K562 (cell line): ENCODE data around the gene TULP1. TPM values are rescaled to one million over a fixed set of nuclear protein-coding genes. Genes with fewer than 3 reads are reported as not detected.

ENCODE experiments used
- ASH1L ChIP-seq: fragments of 450-650 bp; IDR thresholded peaks from 2 replicates; pipeline ENCODE4 v1.6.1; 2018; ENCODE audit warnings: borderline replicate concordance, mild to moderate bottlenecking, low read depth; ENCODE audit not compliant: partially characterized antibody
- CBFA2T3 ChIP-seq: fragments of 450-650 bp; IDR thresholded peaks from 2 replicates; pipeline ENCODE4 v1.6.1; 2017
- CCAR2 ChIP-seq: fragments of 200-400 bp; formaldehyde crosslinking; IDR thresholded peaks from 2 replicates; pipeline ENCODE4 v1.6.1; 2017; ENCODE audit warnings: mild to moderate bottlenecking, low read depth, low read length
- DACH1 ChIP-seq: fragments of 450-650 bp; IDR thresholded peaks from 2 replicates; pipeline ENCODE4 v1.6.1; 2018; ENCODE audit not compliant: partially characterized antibody
- ETS2 ChIP-seq: IDR thresholded peaks from 2 replicates; pipeline ENCODE4 v1.6.1; 2016; ENCODE audit warnings: borderline replicate concordance, missing genetic modification characterization, mild to moderate bottlenecking, moderate library complexity, missing compliant biosample characterization; ENCODE audit not compliant: poor library complexity, severe bottlenecking
- HNRNPH1 ChIP-seq: fragments of 200-400 bp; formaldehyde crosslinking; optimal IDR thresholded peaks from 2 replicates; pipeline ENCODE3; 2017; ENCODE audit warnings: low read depth, mild to moderate bottlenecking, low read length, moderate library complexity
- NFIC ChIP-seq: fragments of 450-650 bp; IDR thresholded peaks from 2 replicates; pipeline ENCODE4 v1.6.1; 2017; ENCODE audit warnings: mild to moderate bottlenecking, inconsistent platforms
- NR4A1 ChIP-seq, 2 experiments: fragments of 250-450 bp in 1 of 2; fragments of 450-650 bp in 1 of 2; sonication (Bioruptor Pico) in 1 of 2; IDR thresholded peaks; 2 replicates each; pipeline versions ENCODE4 v1.4.0 to v1.6.1; 2016 to 2020; ENCODE audit warnings: mild to moderate bottlenecking in 2 of 2, missing compliant biosample characterization in 1 of 2, missing genetic modification characterization in 1 of 2, moderate library complexity in 1 of 2
- RBM25 ChIP-seq: fragments of 200-400 bp; formaldehyde crosslinking; IDR thresholded peaks from 2 replicates; pipeline ENCODE4 v1.6.1; 2018; ENCODE audit warnings: low read length, low read depth, moderate library complexity; ENCODE audit not compliant: severe bottlenecking
- ZKSCAN3 ChIP-seq: fragments of 250-450 bp; sonication (Bioruptor Pico); IDR thresholded peaks from 2 replicates; pipeline ENCODE4 v1.4.0; 2020
- ZNF184 ChIP-seq: sonication (generic); formaldehyde crosslinking; IDR thresholded peaks from 2 replicates; pipeline ENCODE4 v1.5.0; 2020; ENCODE audit warnings: missing genetic modification reagents
- ZNF197 ChIP-seq: fragments of 200-800 bp; sonication (Bioruptor generic); IDR thresholded peaks from 2 replicates; pipeline ENCODE4 v1.6.1; 2016; ENCODE audit warnings: low read depth, missing genetic modification characterization, missing compliant biosample characterization
- ZNF695 ChIP-seq: fragments of 450-650 bp; formaldehyde crosslinking; IDR thresholded peaks from 2 replicates; pipeline ENCODE4 v1.4.0; 2020; ENCODE audit warnings: mild to moderate bottlenecking, moderate library complexity
- polyA plus RNA-seq, 8 experiments: library from polyadenylated mRNA; depleted of rRNA in 4 of 8; stranded (reverse) in 5 of 8; unstranded in 3 of 8; fragments of >200 nt; fragmentation: Nextera tagmentation in 2 of 8; fragmentation: Illumina TruSeq in 1 of 8; extraction: Ambion mirVana in 2 of 8; extraction: Trizol in 1 of 8; gene quantifications; 2 replicates each; pipeline versions ENCODE4 v1.2.1 to v1.2.3, GENCODE V29; 2011 to 2014; ENCODE audit warnings: inconsistent platforms in 1 of 8, missing spikeins in 1 of 8
- total RNA-seq, 7 experiments: library from RNA; depleted of rRNA in 6 of 7; stranded (reverse); fragments of >200 nt in 6 of 7; fragmentation: Illumina TruSeq in 2 of 7; extraction: Trizol in 2 of 7; gene quantifications; 2 replicates each; pipeline versions ENCODE4 v1.2.1 to v1.2.3, GENCODE V29; 2011 to 2021; ENCODE audit warnings: low replicate concordance in 1 of 7
- TF ChIP-seq, protein P1 (sequence below): sonication (generic); formaldehyde crosslinking; IDR thresholded peaks from 2 replicates; pipeline ENCODE4 v1.8.0; 2022; ENCODE audit warnings: mild to moderate bottlenecking, missing genetic modification reagents
- TF ChIP-seq, protein P2 (sequence below): fragments of 200-400 bp; formaldehyde crosslinking; IDR thresholded peaks from 2 replicates; pipeline ENCODE4 v1.6.1; 2017; ENCODE audit warnings: mild to moderate bottlenecking, low read depth, low read length, moderate library complexity
- TF ChIP-seq, protein P3 (sequence below): sonication (generic); formaldehyde crosslinking; IDR thresholded peaks from 2 replicates; pipeline ENCODE4 v1.8.1; 2023; ENCODE audit warnings: mild to moderate bottlenecking, missing genetic modification reagents
- TF ChIP-seq, protein P4 (sequence below): IDR thresholded peaks from 2 replicates; pipeline ENCODE4 v1.6.1; 2014; ENCODE audit warnings: antibody characterized with exemption

Gene TULP1
- total and polyA plus RNA-seq, 9 of the 15 experiments (the other 6 are each of a cell fraction or from before 2014, with no cell fraction given) = 0.06 to 0.17 (median 0.09) TPM; not detected in 6

DNA sequence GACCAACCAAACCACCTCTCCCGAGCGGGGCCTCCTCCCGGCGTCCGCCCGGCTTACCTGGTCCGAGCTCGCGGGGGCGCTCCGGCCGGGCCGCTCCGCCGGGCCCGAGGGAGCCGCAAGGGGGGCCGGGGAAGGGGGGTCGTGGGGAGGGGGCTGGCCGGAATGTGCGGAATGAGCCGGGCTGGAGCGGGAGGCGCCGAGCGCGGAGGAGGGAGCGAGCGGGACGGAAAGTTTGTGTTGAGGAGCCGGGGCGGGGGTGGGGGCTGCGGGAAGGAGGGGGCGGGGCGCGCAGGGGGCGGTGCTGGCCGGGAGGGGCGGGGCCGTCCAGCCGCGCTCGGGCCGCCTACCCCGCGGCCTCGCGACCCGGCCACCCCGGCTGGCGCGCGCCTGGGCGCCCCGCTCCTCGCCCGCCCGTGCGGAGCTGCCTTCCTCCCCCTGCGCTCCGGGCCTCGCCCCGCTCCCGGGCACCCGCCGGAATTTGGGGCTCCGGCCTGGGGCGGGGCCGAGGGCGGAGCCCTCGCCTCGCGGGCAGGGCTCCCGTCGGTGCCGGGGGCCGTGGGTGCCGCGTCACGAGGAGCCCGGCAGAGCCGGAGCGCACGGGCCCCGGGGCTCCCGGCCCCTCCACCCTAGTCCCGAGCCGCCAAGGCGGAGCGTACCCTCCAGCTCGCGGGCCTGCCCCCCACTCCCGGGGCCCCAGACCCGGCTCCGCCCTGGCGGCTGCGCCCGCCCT lies 15.7 kb downstream of the TULP1 start, which contains the start of gene TEAD3 (continued):
- TF ChIP-seq, protein P1, sequence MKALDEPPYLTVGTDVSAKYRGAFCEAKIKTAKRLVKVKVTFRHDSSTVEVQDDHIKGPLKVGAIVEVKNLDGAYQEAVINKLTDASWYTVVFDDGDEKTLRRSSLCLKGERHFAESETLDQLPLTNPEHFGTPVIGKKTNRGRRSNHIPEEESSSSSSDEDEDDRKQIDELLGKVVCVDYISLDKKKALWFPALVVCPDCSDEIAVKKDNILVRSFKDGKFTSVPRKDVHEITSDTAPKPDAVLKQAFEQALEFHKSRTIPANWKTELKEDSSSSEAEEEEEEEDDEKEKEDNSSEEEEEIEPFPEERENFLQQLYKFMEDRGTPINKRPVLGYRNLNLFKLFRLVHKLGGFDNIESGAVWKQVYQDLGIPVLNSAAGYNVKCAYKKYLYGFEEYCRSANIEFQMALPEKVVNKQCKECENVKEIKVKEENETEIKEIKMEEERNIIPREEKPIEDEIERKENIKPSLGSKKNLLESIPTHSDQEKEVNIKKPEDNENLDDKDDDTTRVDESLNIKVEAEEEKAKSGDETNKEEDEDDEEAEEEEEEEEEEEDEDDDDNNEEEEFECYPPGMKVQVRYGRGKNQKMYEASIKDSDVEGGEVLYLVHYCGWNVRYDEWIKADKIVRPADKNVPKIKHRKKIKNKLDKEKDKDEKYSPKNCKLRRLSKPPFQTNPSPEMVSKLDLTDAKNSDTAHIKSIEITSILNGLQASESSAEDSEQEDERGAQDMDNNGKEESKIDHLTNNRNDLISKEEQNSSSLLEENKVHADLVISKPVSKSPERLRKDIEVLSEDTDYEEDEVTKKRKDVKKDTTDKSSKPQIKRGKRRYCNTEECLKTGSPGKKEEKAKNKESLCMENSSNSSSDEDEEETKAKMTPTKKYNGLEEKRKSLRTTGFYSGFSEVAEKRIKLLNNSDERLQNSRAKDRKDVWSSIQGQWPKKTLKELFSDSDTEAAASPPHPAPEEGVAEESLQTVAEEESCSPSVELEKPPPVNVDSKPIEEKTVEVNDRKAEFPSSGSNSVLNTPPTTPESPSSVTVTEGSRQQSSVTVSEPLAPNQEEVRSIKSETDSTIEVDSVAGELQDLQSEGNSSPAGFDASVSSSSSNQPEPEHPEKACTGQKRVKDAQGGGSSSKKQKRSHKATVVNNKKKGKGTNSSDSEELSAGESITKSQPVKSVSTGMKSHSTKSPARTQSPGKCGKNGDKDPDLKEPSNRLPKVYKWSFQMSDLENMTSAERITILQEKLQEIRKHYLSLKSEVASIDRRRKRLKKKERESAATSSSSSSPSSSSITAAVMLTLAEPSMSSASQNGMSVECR = no peak
- TF ChIP-seq, protein P2, sequence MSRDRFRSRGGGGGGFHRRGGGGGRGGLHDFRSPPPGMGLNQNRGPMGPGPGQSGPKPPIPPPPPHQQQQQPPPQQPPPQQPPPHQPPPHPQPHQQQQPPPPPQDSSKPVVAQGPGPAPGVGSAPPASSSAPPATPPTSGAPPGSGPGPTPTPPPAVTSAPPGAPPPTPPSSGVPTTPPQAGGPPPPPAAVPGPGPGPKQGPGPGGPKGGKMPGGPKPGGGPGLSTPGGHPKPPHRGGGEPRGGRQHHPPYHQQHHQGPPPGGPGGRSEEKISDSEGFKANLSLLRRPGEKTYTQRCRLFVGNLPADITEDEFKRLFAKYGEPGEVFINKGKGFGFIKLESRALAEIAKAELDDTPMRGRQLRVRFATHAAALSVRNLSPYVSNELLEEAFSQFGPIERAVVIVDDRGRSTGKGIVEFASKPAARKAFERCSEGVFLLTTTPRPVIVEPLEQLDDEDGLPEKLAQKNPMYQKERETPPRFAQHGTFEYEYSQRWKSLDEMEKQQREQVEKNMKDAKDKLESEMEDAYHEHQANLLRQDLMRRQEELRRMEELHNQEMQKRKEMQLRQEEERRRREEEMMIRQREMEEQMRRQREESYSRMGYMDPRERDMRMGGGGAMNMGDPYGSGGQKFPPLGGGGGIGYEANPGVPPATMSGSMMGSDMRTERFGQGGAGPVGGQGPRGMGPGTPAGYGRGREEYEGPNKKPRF = no peak
- TF ChIP-seq, protein P3, sequence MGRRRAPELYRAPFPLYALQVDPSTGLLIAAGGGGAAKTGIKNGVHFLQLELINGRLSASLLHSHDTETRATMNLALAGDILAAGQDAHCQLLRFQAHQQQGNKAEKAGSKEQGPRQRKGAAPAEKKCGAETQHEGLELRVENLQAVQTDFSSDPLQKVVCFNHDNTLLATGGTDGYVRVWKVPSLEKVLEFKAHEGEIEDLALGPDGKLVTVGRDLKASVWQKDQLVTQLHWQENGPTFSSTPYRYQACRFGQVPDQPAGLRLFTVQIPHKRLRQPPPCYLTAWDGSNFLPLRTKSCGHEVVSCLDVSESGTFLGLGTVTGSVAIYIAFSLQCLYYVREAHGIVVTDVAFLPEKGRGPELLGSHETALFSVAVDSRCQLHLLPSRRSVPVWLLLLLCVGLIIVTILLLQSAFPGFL (CRISPR knock-in tag) = 0 out of 2 replicates have a peak, but pooled peaks have one; percentile 19
- TF ChIP-seq, protein P4, sequence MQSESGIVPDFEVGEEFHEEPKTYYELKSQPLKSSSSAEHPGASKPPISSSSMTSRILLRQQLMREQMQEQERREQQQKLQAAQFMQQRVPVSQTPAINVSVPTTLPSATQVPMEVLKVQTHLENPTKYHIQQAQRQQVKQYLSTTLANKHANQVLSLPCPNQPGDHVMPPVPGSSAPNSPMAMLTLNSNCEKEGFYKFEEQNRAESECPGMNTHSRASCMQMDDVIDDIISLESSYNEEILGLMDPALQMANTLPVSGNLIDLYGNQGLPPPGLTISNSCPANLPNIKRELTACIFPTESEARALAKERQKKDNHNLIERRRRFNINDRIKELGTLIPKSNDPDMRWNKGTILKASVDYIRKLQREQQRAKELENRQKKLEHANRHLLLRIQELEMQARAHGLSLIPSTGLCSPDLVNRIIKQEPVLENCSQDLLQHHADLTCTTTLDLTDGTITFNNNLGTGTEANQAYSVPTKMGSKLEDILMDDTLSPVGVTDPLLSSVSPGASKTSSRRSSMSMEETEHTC = no peak
- peak; percentile 26; the same call in 1 of the 2 replicates for TF ChIP-seq ZNF197
- TF ChIP-seq NR4A1 (CRISPR knock-in tag; IDR thresholded peaks at IDR 0.05) = no peak
- no peak for TF ChIP-seq NR4A1 (tag; IDR thresholded peaks at IDR 0.05)
- no peak for TF ChIP-seq CCAR2
- no peak for TF ChIP-seq ETS2 (tag)
- TF ChIP-seq ASH1L = no peak
- TF ChIP-seq ZKSCAN3 = no peak
- TF ChIP-seq NFIC = no peak
- TF ChIP-seq DACH1 = no peak
- TF ChIP-seq ZNF184 = no peak
- TF ChIP-seq ZNF695 = no peak
- TF ChIP-seq RBM25 = no peak
- no peak for TF ChIP-seq HNRNPH1
- no peak for TF ChIP-seq CBFA2T3
